AG04450 (cell line): ENCODE data around the gene CST6. TPM values are rescaled to one million over a fixed set of nuclear protein-coding genes. Genes with fewer than 3 reads are reported as not detected.

Experiments used
- CTCF ChIA-PET: fragments of 300-600, 350-600 bp; formaldehyde crosslinking; extraction: SDS; loops from one replicate; lab custom pipeline; 2022; ENCODE audit warnings: antibody characterized with exemption, inconsistent platforms; lab: Charles Lee
- POLR2A ChIA-PET: fragments of 350-600 bp; formaldehyde crosslinking; extraction: SDS; loops from one replicate; lab custom pipeline; 2021; ENCODE audit warnings: antibody characterized with exemption, inconsistent platforms; lab: Yijun Ruan, JAX
- DNase-seq: peaks from one replicate; pipeline ENCODE4 v3.0.0-alpha.2; 2011; ENCODE audit warnings: low read depth, low spot score
- H3K27ac ChIP-seq: one replicate; pipeline ENCODE4 v1.5.1; 2012; ENCODE audit warnings: low read depth, low read length, control low read depth
- H3K27me3 ChIP-seq: one replicate; pipeline ENCODE4 v1.6.0; 2012; ENCODE audit warnings: low read length; ENCODE audit not compliant: control insufficient read depth, insufficient read depth
- H3K4me3 ChIP-seq: 2 replicates; pipeline ENCODE4 v1.5.1; 2011; ENCODE audit warnings: mild to moderate bottlenecking, low read depth, low read length, control low read depth
- H3K9me3 ChIP-seq: 2 replicates; pipeline ENCODE4 v1.5.1; 2012; ENCODE audit warnings: low read length; ENCODE audit not compliant: control insufficient read depth, insufficient read depth
- polyA plus RNA-seq: library from polyadenylated mRNA; depleted of rRNA; stranded (reverse); fragments of >200 nt; gene quantifications from 2 replicates; pipeline ENCODE4 v1.2.3, GENCODE V29; 2011; rRNA removed
- TF ChIP-seq, protein P1 (sequence below): IDR thresholded peaks from 2 replicates; pipeline ENCODE4 v1.5.1; 2011; ENCODE audit warnings: low read depth, low read length, control low read depth, inconsistent platforms

CST6 gene
- polyA plus RNA-seq, 1 experiment = 0.69 TPM

DNA sequence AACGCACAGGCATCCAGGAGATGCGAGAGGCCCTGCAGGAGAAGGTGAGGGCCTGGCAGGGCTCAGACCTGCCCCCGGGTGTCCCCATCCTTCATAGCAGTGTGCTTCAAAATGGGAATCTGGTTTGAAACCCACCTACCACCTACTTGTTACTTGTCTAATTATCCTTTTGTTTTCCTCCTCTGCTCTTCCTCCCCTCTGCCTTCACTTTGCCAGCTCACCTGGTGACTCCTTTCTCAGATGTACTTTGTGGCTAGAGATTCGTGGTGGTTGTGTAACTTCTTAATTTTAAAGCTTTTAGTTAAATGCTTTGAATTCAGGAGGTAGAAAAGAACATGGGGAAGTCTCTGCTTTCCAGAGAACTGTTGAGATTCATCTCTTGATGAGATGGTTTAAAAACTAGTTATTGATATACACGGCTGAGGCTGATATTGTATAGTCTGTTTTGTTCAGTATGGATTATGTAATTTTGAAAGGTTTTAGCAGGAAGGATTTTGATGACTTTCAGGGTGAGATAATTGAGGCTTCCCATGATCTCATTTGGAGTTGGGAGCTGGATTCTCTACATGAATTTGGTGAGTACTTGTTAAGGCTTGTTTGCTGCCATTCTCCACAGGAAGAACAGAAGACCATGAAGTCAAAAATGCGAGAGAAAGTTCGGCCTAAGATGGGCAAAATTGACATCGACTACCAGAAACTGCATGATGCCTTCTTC is 48.3 kb downstream of the CST6 start:
- Histone ChIP-seq H3K27ac (no peak overlapping the region), H3K4me3 (no peak overlapping the region), H3K27me3 (no peaks in the 10 kb centered on the region), H3K9me3 (no peaks in the 10 kb centered on the region)
- TF ChIP-seq, protein P1, sequence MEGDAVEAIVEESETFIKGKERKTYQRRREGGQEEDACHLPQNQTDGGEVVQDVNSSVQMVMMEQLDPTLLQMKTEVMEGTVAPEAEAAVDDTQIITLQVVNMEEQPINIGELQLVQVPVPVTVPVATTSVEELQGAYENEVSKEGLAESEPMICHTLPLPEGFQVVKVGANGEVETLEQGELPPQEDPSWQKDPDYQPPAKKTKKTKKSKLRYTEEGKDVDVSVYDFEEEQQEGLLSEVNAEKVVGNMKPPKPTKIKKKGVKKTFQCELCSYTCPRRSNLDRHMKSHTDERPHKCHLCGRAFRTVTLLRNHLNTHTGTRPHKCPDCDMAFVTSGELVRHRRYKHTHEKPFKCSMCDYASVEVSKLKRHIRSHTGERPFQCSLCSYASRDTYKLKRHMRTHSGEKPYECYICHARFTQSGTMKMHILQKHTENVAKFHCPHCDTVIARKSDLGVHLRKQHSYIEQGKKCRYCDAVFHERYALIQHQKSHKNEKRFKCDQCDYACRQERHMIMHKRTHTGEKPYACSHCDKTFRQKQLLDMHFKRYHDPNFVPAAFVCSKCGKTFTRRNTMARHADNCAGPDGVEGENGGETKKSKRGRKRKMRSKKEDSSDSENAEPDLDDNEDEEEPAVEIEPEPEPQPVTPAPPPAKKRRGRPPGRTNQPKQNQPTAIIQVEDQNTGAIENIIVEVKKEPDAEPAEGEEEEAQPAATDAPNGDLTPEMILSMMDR = no peak
- ChIA-PET CTCF (interaction anchor here (2.5 to 3.3 kb wide), 3 partner anchors 7 to 14 kb away, joined by 13 to 24 read pairs (median 14); no protein-coding TSS in a partner anchor), POLR2A (no interaction called here)
- DNase-seq = no peak

DNA sequence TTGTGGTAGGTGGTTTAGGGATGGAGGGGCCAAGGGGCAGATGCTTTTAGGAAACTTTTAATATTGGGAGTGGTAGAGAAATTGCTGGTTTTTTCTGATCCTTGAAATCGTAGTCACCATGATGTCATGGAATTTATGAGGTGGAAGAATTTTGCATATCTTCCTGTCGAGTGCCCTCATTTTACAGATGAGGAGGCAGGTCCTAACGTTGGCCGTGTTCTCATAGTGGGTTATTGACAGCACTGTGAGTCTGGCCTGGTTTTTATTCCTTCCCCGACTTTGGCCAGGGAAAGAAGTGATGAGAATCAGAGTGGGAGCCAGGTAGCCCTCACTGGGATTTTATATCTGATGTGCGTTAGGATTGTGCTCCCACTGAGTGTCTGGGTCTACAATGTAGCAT is 49.5 kb downstream of the CST6 start:
- CTCF ChIA-PET = no interaction called here

DNA sequence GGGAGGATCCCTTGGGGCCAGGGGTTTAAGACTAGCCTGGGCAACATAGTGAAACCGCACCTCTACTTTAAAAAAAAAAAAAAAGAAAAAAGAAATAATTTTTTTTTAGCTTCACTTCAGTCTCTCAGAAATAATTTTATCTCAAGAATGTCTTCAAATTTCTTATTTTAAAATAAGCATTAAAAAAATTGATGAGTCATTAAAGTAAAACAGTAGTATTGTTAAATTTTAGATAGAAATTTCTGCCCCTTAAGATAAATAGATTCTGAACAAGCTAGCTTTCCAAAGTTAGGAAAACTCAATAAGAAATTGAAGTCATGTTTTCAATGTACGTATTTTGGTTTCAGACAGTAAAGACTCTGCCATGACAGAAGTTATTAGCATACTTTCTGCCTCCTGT is 50.6 kb downstream of the CST6 start:
- CTCF ChIA-PET = interaction anchor here (0.6 to 1.4 kb wide), 3 partner anchors 8 to 18 kb away, joined by 4 to 5 read pairs (median 4); no protein-coding TSS in a partner anchor

More for the DNA sequence above, 49.5 kb downstream of the CST6 start:
- no peak overlapping the region for H3K27ac ChIP-seq
- DNase-seq = no peak
- POLR2A ChIA-PET = no interaction called here
- no peaks in the 10 kb centered on the region for H3K9me3 ChIP-seq
- H3K27me3 ChIP-seq = no peaks in the 10 kb centered on the region
- TF ChIP-seq, protein P1 = no peak
- H3K4me3 ChIP-seq = no peak overlapping the region

More for the DNA sequence above, 50.6 kb downstream of the CST6 start:
- no peak overlapping the region for H3K27ac ChIP-seq
- H3K4me3 ChIP-seq = no peak overlapping the region
- POLR2A ChIA-PET = no interaction called here
- no peaks in the 10 kb centered on the region for H3K27me3 ChIP-seq
- no peaks in the 10 kb centered on the region for H3K9me3 ChIP-seq
- no peak for DNase-seq
- TF ChIP-seq, protein P1 = no peak

Other genes with a start within 250 kb of the CST6 start
- 2.6 and 3.3 TPM in 2 replicates for gene AP5B1, start 231.0 kb upstream of the CST6 start, polyA plus RNA-seq
- not detected in 2 replicates for gene OVOL1, start 224.9 kb upstream of the CST6 start, polyA plus RNA-seq
- gene SNX32, start 178.0 kb upstream of the CST6 start, polyA plus RNA-seq = 0.30 and 0.57 TPM in 2 replicates
- 1,553 and 1,822 TPM in 2 replicates for gene CFL1, start 153.8 kb upstream of the CST6 start, polyA plus RNA-seq
- gene MUS81, start 151.6 kb upstream of the CST6 start, polyA plus RNA-seq = 23.8 and 27.5 TPM in 2 replicates
- gene EFEMP2, start 139.2 kb upstream of the CST6 start, polyA plus RNA-seq = 190 and 279 TPM in 2 replicates
- gene CTSW, start 132.2 kb upstream of the CST6 start, polyA plus RNA-seq = not detected in 2 replicates
- 126 and 160 TPM in 2 replicates for gene FIBP, start 123.5 kb upstream of the CST6 start, polyA plus RNA-seq
- gene CCDC85B, start 121.3 kb upstream of the CST6 start, polyA plus RNA-seq = 13.1 and 20.2 TPM in 2 replicates
- 7.9 and 16.1 TPM in 2 replicates for gene FOSL1, start 111.6 kb upstream of the CST6 start, polyA plus RNA-seq
- gene C11orf68, start 92.9 kb upstream of the CST6 start, polyA plus RNA-seq = 32.9 and 52.2 TPM in 2 replicates
- gene DRAP1, start 92.6 kb upstream of the CST6 start, polyA plus RNA-seq = 96.9 and 130 TPM in 2 replicates
- gene TSGA10IP, start 66.5 kb upstream of the CST6 start, polyA plus RNA-seq = not detected in 2 replicates
- gene SART1, start 50.3 kb upstream of the CST6 start, polyA plus RNA-seq = 14.3 and 15.7 TPM in 2 replicates
- 23.9 and 24.0 TPM in 2 replicates for gene EIF1AD, start 9.9 kb upstream of the CST6 start, polyA plus RNA-seq
- 225 and 227 TPM in 2 replicates for gene BANF1, start 9.5 kb upstream of the CST6 start, polyA plus RNA-seq
- 0.25 and 0.40 TPM in 2 replicates for gene CATSPER1, start 14.5 kb downstream of the CST6 start, polyA plus RNA-seq
- gene GAL3ST3, start 37.2 kb downstream of the CST6 start, polyA plus RNA-seq = 0.09 and 0.11 TPM in 2 replicates
- gene SF3B2, start 40.4 kb downstream of the CST6 start, polyA plus RNA-seq = 88.2 and 97.1 TPM in 2 replicates
- gene PACS1, start 58.3 kb downstream of the CST6 start, polyA plus RNA-seq = 27.1 and 32.5 TPM in 2 replicates
- 6.4 and 8.5 TPM in 2 replicates for gene KLC2, start 245.7 kb downstream of the CST6 start, polyA plus RNA-seq